ENCODE data around the gene STX2. TPM values are rescaled to one million over a fixed set of nuclear protein-coding genes. Genes with fewer than 3 reads are reported as not detected.

Gene STX2
- polyA plus RNA-seq, 1 donor from 2014 or later: 67.0 TPM

GRCh38 chr12:130806574-130806973 lies 32.5 kb downstream of the STX2 start:
- Histone ChIP-seq H3K36me3 (ENCODE audit: insufficient read depth, low read length) (peaks cover 14% of the 10 kb centered on the region), H3K27ac (ENCODE audit: low read length) (no peak overlapping the region), H3F3A (ENCODE audit: insufficient read depth, low read length, poor library complexity, severe bottlenecking) (no peaks in the 10 kb centered on the region), H3K9me2 (ENCODE audit: insufficient read depth, low read length) (no peaks in the 10 kb centered on the region), H3K27me3 (ENCODE audit: insufficient read depth, low read depth, low read length) (no peaks in the 10 kb centered on the region), H2AFZ (ENCODE audit: low read depth, low read length) (no peak overlapping the region), H3K9ac (ENCODE audit: low read length) (no peak overlapping the region), H3K4me2 (ENCODE audit: low read length) (no peak overlapping the region), H3K79me2 (replicated peaks; ENCODE audit: insufficient read depth, low read length) (peaks cover 3% of the 10 kb centered on the region), H3K9me3 (ENCODE audit: low read length) (no peaks in the 10 kb centered on the region), H4K20me1 (ENCODE audit: insufficient read depth) (no peaks in the 10 kb centered on the region), H3K4me3 (ENCODE audit: low read length) (no peak overlapping the region)
- no peak for TF ChIP-seq EP300 (conservative IDR thresholded peaks at IDR 0.05; ENCODE audit: poor library complexity, severe bottlenecking)
- no peak for TF ChIP-seq RAD21 (conservative IDR thresholded peaks at IDR 0.05)
- no peak for TF ChIP-seq TAF1 (IDR thresholded peaks at IDR 0.05; ENCODE audit: low read depth)
- no peak for TF ChIP-seq POLR2AphosphoS5 (IDR thresholded peaks at IDR 0.05)
- no peak for TF ChIP-seq MXI1 (conservative IDR thresholded peaks at IDR 0.05; ENCODE audit: poor library complexity, severe bottlenecking)
- no peak for TF ChIP-seq CTCF (IDR thresholded peaks at IDR 0.05; ENCODE audit: poor library complexity, severe bottlenecking)
- no peak for TF ChIP-seq REST (IDR thresholded peaks at IDR 0.05; ENCODE audit: borderline replicate concordance)
- TF ChIP-seq SMC3 (conservative IDR thresholded peaks at IDR 0.05; ENCODE audit: poor library complexity): no peak
- TF ChIP-seq EZH2 (IDR thresholded peaks at IDR 0.05; ENCODE audit: borderline replicate concordance, insufficient read depth, low read length, poor library complexity, severe bottlenecking): no peak

GRCh38 chr12:130805635-130806034 lies 33.4 kb downstream of the STX2 start:
- H4K20me1 ChIP-seq (ENCODE audit: insufficient read depth): no peaks in the 10 kb centered on the region
- H3F3A ChIP-seq (ENCODE audit: insufficient read depth, low read length, poor library complexity, severe bottlenecking): no peaks in the 10 kb centered on the region
- H3K27ac ChIP-seq (ENCODE audit: low read length): no peak overlapping the region
- H3K27me3 ChIP-seq (ENCODE audit: insufficient read depth, low read depth, low read length): no peaks in the 10 kb centered on the region
- H2AFZ ChIP-seq (ENCODE audit: low read depth, low read length): no peak overlapping the region
- peaks cover 3% of the 10 kb centered on the region for H3K79me2 ChIP-seq (replicated peaks; ENCODE audit: insufficient read depth, low read length)
- no peaks in the 10 kb centered on the region for H3K9me3 ChIP-seq (ENCODE audit: low read length)
- no peak for TF ChIP-seq EZH2 (IDR thresholded peaks at IDR 0.05; ENCODE audit: borderline replicate concordance, insufficient read depth, low read length, poor library complexity, severe bottlenecking)
- no peak for TF ChIP-seq CTCF (IDR thresholded peaks at IDR 0.05; ENCODE audit: poor library complexity, severe bottlenecking)
- no peak for TF ChIP-seq TAF1 (IDR thresholded peaks at IDR 0.05; ENCODE audit: low read depth)
- TF ChIP-seq REST (IDR thresholded peaks at IDR 0.05; ENCODE audit: borderline replicate concordance): no peak
- TF ChIP-seq MXI1 (conservative IDR thresholded peaks at IDR 0.05; ENCODE audit: poor library complexity, severe bottlenecking): no peak
- TF ChIP-seq SMC3 (conservative IDR thresholded peaks at IDR 0.05; ENCODE audit: poor library complexity): no peak
- TF ChIP-seq EP300 (conservative IDR thresholded peaks at IDR 0.05; ENCODE audit: poor library complexity, severe bottlenecking): no peak
- no peak for TF ChIP-seq RAD21 (conservative IDR thresholded peaks at IDR 0.05)
- TF ChIP-seq POLR2AphosphoS5 (IDR thresholded peaks at IDR 0.05): no peak
- H3K36me3 ChIP-seq (ENCODE audit: insufficient read depth, low read length): peaks cover 20% of the 10 kb centered on the region
- no peak overlapping the region for H3K9ac ChIP-seq (ENCODE audit: low read length)
- H3K4me2 ChIP-seq (ENCODE audit: low read length): no peak overlapping the region
- no peaks in the 10 kb centered on the region for H3K9me2 ChIP-seq (ENCODE audit: insufficient read depth, low read length)
- no peak overlapping the region for H3K4me3 ChIP-seq (ENCODE audit: low read length)
